Nephron (organoid): ENCODE data around the gene DLX4.

ENCODE experiments used
- H3K27ac Mint-ChIP-seq, 3 experiments: 2 replicates each; pipeline ENCODE4 v1.8.0; 2020; ENCODE audit warnings: mixed read lengths in 3 of 3, mild to moderate bottlenecking in 2 of 3, moderate library complexity in 1 of 3
- H3K27me3 Mint-ChIP-seq: 2 replicates; pipeline ENCODE4 v1.8.0; 2021; ENCODE audit warnings: low read depth, mild to moderate bottlenecking, moderate library complexity, mixed read lengths
- H3K36me3 Mint-ChIP-seq: 2 replicates; pipeline ENCODE4 v1.8.0; 2020; ENCODE audit warnings: low read depth, mixed read lengths
- H3K4me1 Mint-ChIP-seq: 2 replicates; pipeline ENCODE4 v1.8.0; 2020; ENCODE audit warnings: mixed read lengths
- H3K4me3 Mint-ChIP-seq, 3 experiments: 2 replicates each; pipeline ENCODE4 v1.8.0; 2020; ENCODE audit warnings: mild to moderate bottlenecking in 3 of 3, mixed read lengths in 3 of 3, moderate library complexity in 2 of 3
- H3K9me3 Mint-ChIP-seq: 2 replicates; pipeline ENCODE4 v1.8.0; 2020; ENCODE audit warnings: mixed read lengths
- TF ChIP-seq, protein P1 (sequence below), 3 experiments: fragments of 200-600 bp; sonication (generic); IDR thresholded peaks; one replicate each; pipeline ENCODE4 v1.5.0; 2021; ENCODE audit warnings: antibody characterized with exemption in 3 of 3; ENCODE audit not compliant: unreplicated experiment in 3 of 3

The DLX4 gene

DNA sequence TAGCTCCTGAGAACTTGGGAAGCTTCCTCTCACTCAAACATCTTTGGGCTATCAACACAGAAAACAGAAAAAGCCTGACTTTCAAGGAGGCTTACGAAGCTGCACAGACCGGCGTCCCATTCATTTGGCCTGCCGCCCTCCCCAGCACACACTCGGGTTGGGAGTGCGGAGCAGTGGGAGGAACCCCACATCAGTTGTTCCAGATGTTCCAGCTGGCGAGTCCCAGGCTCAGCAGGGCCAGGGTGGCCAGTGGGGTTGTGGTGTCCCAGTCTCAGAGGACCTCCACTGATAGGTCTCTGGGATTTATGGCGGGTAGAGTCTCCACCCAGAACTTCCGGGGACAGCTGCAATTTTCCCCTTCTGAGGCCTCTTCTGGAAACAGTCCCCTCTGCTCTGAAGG, 43.1 kb upstream of the DLX4 start:
- Mint-ChIP-seq H3K27ac (peak overlapping the region in 2 of 3 experiments; percentile 4 to 55), H3K9me3 (no peaks in the 10 kb centered on the region), H3K27me3 (peaks cover 29% of the 10 kb centered on the region), H3K4me3 (no peak overlapping the region), H3K36me3 (no peaks in the 10 kb centered on the region), H3K4me1 (peaks cover 23% of the 10 kb centered on the region)
- TF ChIP-seq, protein P1, sequence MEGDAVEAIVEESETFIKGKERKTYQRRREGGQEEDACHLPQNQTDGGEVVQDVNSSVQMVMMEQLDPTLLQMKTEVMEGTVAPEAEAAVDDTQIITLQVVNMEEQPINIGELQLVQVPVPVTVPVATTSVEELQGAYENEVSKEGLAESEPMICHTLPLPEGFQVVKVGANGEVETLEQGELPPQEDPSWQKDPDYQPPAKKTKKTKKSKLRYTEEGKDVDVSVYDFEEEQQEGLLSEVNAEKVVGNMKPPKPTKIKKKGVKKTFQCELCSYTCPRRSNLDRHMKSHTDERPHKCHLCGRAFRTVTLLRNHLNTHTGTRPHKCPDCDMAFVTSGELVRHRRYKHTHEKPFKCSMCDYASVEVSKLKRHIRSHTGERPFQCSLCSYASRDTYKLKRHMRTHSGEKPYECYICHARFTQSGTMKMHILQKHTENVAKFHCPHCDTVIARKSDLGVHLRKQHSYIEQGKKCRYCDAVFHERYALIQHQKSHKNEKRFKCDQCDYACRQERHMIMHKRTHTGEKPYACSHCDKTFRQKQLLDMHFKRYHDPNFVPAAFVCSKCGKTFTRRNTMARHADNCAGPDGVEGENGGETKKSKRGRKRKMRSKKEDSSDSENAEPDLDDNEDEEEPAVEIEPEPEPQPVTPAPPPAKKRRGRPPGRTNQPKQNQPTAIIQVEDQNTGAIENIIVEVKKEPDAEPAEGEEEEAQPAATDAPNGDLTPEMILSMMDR (IDR thresholded peaks at IDR 0.05; ENCODE audit: unreplicated experiment in 3 of 3) = no peak

DNA sequence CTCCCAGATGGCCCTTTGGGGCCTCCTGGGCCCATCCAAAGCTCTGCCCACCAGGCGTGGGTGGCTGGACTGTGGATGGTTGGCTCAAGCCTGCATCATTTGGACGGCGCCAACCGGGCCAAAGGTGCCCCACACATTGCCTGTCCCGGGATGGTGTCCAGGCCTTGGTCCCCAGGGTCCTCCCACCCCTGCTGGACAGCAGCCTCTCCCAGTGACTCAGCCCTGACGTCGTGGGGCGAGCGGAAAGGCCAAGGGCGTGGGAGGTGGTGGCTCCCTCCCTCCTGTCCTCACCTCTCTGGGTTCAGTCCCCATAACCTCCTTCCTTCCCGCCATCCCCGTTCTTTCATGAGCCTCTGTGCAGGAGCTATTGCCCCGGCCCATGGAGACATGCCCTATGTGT, 42.1 kb upstream of the DLX4 start:
- no peaks in the 10 kb centered on the region for H3K36me3 Mint-ChIP-seq
- no peak overlapping the region for H3K4me3 Mint-ChIP-seq
- H3K27me3 Mint-ChIP-seq = peaks cover 36% of the 10 kb centered on the region
- H3K9me3 Mint-ChIP-seq = no peaks in the 10 kb centered on the region
- H3K4me1 Mint-ChIP-seq = peaks cover 23% of the 10 kb centered on the region
- TF ChIP-seq, protein P1 (IDR thresholded peaks at IDR 0.05; ENCODE audit: unreplicated experiment in 3 of 3) = no peak
- H3K27ac Mint-ChIP-seq = no peak overlapping the region

DNA sequence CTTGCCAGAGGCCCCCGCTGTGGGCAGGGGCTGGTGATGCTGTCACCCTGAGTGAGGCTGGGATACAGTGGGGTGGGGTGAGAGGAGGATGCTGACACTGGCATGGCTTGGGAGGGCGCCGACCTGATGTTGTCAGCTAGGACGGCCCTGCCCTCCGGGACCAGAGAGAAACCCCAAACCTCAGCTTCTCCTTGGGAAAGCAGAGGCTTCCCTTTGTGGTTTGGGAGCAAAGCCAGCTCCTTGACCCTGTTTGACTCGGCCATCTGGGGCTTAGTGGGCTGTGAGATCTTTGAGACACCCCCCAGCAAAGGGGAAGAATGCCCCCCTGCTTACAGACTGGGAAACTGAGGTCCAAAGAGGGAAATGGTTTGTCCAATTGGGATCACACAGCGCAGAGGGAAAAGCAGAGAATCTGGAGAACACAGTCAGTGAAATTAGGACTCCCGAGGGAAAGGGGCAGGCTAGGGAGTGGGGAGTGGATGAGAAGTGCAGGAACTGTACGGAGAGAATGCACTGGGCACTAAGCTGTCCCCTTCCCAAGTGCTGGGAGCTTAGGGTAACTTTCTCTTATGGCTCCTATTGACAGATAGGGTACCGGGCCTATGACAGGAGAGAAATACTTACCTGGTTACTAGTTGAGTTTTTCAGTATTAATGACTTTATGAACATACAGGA, 40.7 kb upstream of the DLX4 start:
- Mint-ChIP-seq H3K4me1 (peaks cover 23% of the 10 kb centered on the region), H3K4me3 (no peak overlapping the region), H3K27me3 (peaks cover 33% of the 10 kb centered on the region), H3K27ac (no peak overlapping the region), H3K9me3 (no peaks in the 10 kb centered on the region), H3K36me3 (no peaks in the 10 kb centered on the region)
- TF ChIP-seq, protein P1 (IDR thresholded peaks at IDR 0.05; ENCODE audit: unreplicated experiment in 3 of 3) = no peak

DNA sequence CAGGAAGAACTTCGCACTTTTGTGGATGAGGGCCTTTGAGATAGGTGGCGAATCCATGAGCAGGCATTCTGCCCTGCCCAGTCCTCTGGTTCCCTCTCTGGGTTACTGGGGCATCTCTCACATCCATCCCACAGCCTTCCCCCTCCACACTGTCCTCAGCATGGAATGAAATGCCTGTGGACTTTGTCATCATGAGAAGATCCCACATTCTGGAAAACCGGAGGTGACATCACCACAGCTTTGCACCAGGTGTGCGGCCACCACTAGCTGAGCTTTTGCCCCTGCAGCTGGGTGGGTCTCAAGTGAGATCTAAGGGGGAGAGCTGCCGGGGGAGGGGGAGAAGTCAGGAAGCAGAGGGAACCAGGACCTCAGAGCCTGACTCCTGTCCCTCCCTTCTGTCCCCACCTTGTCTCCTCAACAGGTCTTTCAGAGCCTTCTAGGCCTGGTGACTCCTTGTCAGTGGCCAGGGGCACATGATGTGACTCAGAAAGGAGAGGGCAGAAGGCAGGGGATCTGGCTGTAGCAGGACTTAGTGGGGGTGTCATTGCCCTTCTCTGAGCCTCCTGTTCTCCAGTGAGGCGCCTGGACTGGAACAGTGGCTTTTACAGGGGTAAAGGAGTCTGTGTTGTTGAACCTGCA, 40.0 kb upstream of the DLX4 start:
- peaks cover 24% of the 10 kb centered on the region for H3K4me1 Mint-ChIP-seq
- TF ChIP-seq, protein P1 (IDR thresholded peaks at IDR 0.05; ENCODE audit: unreplicated experiment in 3 of 3) = no peak
- no peaks in the 10 kb centered on the region for H3K36me3 Mint-ChIP-seq
- H3K27me3 Mint-ChIP-seq = peaks cover 40% of the 10 kb centered on the region
- H3K9me3 Mint-ChIP-seq = no peaks in the 10 kb centered on the region
- H3K4me3 Mint-ChIP-seq = no peak overlapping the region
- no peak overlapping the region for H3K27ac Mint-ChIP-seq

DNA sequence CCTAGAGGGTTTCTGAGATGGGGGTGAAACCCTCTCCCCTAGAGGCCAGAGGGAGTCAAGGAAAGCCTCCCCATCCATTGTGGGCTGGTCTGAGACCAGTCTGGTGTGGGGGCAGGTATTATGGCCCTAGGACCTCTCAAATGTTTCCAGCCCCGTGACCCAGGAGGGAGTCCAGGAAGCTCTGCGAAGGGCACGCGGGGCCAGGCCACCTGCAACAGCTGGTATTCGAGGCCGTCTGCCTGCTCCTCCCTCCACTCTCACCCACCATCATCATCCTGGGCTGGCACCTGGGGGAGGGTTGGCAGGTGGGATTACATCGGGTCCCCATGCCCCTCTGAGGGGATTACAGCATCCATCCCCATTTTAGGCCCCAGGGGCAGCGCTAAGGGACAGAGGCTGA, 38.1 kb upstream of the DLX4 start:
- no peak overlapping the region for H3K4me3 Mint-ChIP-seq
- TF ChIP-seq, protein P1 (IDR thresholded peaks at IDR 0.05; ENCODE audit: unreplicated experiment in 3 of 3) = no peak
- peaks cover 11% of the 10 kb centered on the region for H3K4me1 Mint-ChIP-seq
- no peak overlapping the region for H3K27ac Mint-ChIP-seq
- H3K36me3 Mint-ChIP-seq = no peaks in the 10 kb centered on the region
- H3K27me3 Mint-ChIP-seq = peaks cover 39% of the 10 kb centered on the region
- H3K9me3 Mint-ChIP-seq = no peaks in the 10 kb centered on the region
